Measurements from ENCODE around the gene TMEM17. TPM values are rescaled to one million over a fixed set of nuclear protein-coding genes. Genes with fewer than 3 reads are reported as not detected.

Gene TMEM17
- total RNA-seq: 1.9 TPM

GRCh38 chr2:62505750-62506420, at the start of gene TMEM17:
TMEM17 (minus strand) TSS chr2:62506195; CDS start chr2:62506129, 66 bp downstream.

Small RNAs within 50 kb of the gene (small RNA-seq; reads per million reads assigned to genes)
- gene AC107083.1 (ENCODE audit: low replicate concordance) (not detected), gene RN7SL18P (ENCODE audit: low replicate concordance) (not detected)

Other genes starting within 250 kb of the TMEM17 start
- gene EHBP1, start 199.5 kb upstream of the TMEM17 start, total RNA-seq: 166 TPM